ENCODE measurements around the gene TEKT4.

DNA sequence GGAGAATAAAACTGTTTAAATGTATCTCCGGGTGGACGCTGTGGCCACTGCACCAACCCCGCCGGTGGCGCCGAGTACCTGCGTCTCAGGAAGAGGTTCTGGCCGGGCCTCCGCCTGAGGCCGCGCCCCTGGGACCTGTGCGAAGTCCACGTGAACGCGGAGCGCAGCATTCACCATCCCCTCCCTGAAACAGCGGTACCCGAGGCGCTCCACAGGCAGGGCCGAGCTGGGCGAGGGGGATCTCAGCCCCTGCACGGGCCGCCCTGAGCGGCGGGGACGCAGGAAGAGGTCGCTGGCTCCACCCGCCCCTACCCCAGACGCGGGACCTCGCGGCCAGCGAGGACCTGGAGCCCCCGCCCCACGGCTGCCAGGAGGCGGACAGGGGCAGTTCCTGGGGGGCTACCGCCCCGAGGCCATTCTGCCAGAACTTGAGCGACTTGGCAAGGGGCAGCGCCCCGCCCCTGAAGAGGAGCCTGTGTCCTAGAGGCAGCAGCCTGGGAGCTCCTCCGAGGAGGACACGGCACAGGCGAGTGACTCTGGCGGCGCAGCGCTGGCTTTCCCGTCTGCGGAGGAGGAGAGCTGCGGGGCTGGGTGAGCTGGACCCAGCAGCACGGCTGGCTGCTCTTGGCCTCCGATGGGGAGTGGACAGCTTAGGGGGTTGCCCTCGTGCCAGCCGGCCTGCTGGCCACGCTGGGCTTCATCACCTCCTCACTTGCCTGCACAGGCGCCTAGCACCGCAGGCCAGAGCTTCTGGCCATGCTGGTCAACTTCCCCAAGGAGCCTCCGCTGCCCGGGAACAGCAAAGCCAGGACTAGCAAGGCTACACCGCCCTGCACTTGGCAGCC is 9.7 kb upstream of the TEKT4 start:
- TF ChIP-seq YY1 (IDR thresholded peaks at IDR 0.05; ENCODE audit: insufficient read depth, insufficient replicate concordance, low read depth, low read length) = no peak
- TF ChIP-seq, protein P1, sequence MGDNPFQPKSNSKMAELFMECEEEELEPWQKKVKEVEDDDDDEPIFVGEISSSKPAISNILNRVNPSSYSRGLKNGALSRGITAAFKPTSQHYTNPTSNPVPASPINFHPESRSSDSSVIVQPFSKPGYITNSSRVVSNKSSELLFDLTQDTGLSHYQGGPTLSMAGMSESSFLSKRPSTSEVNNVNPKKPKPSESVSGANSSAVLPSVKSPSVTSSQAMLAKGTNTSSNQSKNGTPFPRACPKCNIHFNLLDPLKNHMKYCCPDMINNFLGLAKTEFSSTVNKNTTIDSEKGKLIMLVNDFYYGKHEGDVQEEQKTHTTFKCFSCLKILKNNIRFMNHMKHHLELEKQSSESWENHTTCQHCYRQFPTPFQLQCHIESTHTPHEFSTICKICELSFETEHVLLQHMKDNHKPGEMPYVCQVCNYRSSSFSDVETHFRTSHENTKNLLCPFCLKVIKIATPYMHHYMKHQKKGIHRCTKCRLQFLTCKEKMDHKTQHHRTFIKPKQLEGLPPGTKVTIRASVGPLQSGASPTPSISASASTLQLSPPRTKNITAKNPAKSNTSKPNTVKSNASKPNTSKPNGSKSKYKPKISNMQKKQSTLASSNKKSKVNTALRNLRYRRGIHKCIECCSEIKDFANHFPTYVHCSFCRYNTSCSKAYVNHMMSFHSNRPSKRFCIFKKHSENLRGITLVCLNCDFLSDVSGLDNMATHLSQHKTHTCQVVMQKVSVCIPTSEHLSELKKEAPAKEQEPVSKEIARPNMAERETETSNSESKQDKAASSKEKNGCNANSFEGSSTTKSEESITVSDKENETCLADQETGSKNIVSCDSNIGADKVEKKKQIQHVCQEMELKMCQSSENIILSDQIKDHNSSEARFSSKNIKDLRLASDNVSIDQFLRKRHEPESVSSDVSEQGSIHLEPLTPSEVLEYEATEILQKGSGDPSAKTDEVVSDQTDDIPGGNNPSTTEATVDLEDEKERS (CRISPR knock-in tag; IDR thresholded peaks at IDR 0.05) = no peak
- TF ChIP-seq, protein P2, sequence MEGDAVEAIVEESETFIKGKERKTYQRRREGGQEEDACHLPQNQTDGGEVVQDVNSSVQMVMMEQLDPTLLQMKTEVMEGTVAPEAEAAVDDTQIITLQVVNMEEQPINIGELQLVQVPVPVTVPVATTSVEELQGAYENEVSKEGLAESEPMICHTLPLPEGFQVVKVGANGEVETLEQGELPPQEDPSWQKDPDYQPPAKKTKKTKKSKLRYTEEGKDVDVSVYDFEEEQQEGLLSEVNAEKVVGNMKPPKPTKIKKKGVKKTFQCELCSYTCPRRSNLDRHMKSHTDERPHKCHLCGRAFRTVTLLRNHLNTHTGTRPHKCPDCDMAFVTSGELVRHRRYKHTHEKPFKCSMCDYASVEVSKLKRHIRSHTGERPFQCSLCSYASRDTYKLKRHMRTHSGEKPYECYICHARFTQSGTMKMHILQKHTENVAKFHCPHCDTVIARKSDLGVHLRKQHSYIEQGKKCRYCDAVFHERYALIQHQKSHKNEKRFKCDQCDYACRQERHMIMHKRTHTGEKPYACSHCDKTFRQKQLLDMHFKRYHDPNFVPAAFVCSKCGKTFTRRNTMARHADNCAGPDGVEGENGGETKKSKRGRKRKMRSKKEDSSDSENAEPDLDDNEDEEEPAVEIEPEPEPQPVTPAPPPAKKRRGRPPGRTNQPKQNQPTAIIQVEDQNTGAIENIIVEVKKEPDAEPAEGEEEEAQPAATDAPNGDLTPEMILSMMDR (CRISPR knock-in tag; IDR thresholded peaks at IDR 0.05) = no peak

Measured in HepG2 (cell line).